ENCODE measurements around the gene SIL1. TPM values are rescaled to one million over a fixed set of nuclear protein-coding genes. Genes with fewer than 3 reads are reported as not detected.

The SIL1 gene
- total and polyA plus RNA-seq, 2 of the 8 experiments (the other 6 are each of a cell fraction or from before 2014, with no cell fraction given), result 8.3 to 12.8 TPM

- H2BK15ac ChIP-seq (ENCODE audit: low read length), result no peak overlapping the region
- no peak overlapping the region for H2BK20ac ChIP-seq (ENCODE audit: low read length)
- WGBS, 2 experiments (ENCODE audit: extremely low coverage in 1 of 2, insufficient coverage in 1 of 2, insufficient read length in 1 of 2, insufficient replicate concordance in 2 of 2, low coverage in 1 of 2, low lambda C conversion rate in 2 of 2, missing lambda C conversion rate in 1 of 2), result 70% methylated on average over 1 of the region's 1 CpG; no CpG with 5 or more reads in 1 of the 2 experiments
- no peak overlapping the region for H4K91ac ChIP-seq (replicated peaks; ENCODE audit: insufficient read length, low read length)
- H3K27ac ChIP-seq (ENCODE audit: low read depth, low read length), result no peak overlapping the region
- H3K4me2 ChIP-seq (ENCODE audit: insufficient read depth in 1 of 2, low read depth in 2 of 2, low read length in 2 of 2), result no peak overlapping the region
- H4K8ac ChIP-seq (ENCODE audit: extremely low read depth, insufficient read depth, low read length), result no peak overlapping the region
- no peak overlapping the region for H3K23ac ChIP-seq (ENCODE audit: insufficient read length)
- H2BK120ac ChIP-seq (replicated peaks; ENCODE audit: low read depth, low read length), result no peak overlapping the region
- no peak overlapping the region for H2BK5ac ChIP-seq (ENCODE audit: low read depth, low read length)
- CTCF ChIA-PET (ENCODE audit: partially characterized antibody), result interaction anchor here (0.6 to 4.8 kb wide), 3 partner anchors 14 to 60 kb away, joined by 4 to 39 read pairs (median 4); no protein-coding TSS in a partner anchor
- no peak for FAIRE-seq
- no peaks in the 10 kb centered on the region for H3K79me1 ChIP-seq (ENCODE audit: low read depth, low read length)
- H2BK12ac ChIP-seq (ENCODE audit: low read depth, low read length), result no peak overlapping the region
- TF ChIP-seq, protein P1, sequence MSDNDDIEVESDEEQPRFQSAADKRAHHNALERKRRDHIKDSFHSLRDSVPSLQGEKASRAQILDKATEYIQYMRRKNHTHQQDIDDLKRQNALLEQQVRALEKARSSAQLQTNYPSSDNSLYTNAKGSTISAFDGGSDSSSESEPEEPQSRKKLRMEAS (IDR thresholded peaks at IDR 0.05), result no peak
- no peak for TF ChIP-seq FOSL1 (IDR thresholded peaks at IDR 0.05; ENCODE audit: insufficient read depth, low read depth, low read length)
- no peak overlapping the region for H2AK5ac ChIP-seq (ENCODE audit: low read depth, low read length)
- no peak overlapping the region for H4K5ac ChIP-seq (ENCODE audit: insufficient read length, low read depth, low read length)
- POLR2A ChIA-PET (ENCODE audit: partially characterized antibody), result interaction anchor here (0.6 to 0.8 kb wide), 2 partner anchors 8 to 459 kb away, joined by 3 read pairs; no protein-coding TSS in a partner anchor
- no peak overlapping the region for H3K56ac ChIP-seq (replicated peaks; ENCODE audit: insufficient read length, low read depth, low read length)
- no peaks in the 10 kb centered on the region for H3K23me2 ChIP-seq (ENCODE audit: low read depth, low read length)
- H3K27me3 ChIP-seq (replicated peaks in 1 of 4; ENCODE audit: control insufficient read depth in 3 of 4, extremely low read depth in 1 of 4, insufficient read depth in 3 of 4, low read length in 3 of 4), result no peaks in the 10 kb centered on the region
- H3K9ac ChIP-seq (replicated peaks in 1 of 4; ENCODE audit: extremely low read depth in 1 of 4, low read depth in 3 of 4, low read length in 3 of 4), result no peak overlapping the region
- no peaks in the 10 kb centered on the region for H3K9me3 ChIP-seq (ENCODE audit: insufficient read depth in 2 of 2, low read depth in 1 of 2, low read length in 1 of 2)
- no peak for DNase-seq (ENCODE audit: low read depth in 1 of 2, low spot score in 2 of 2)
- no peak overlapping the region for H3K18ac ChIP-seq (ENCODE audit: extremely low read depth, low read length)
- H3K4ac ChIP-seq (replicated peaks; ENCODE audit: insufficient read length, low read depth, low read length), result no peak overlapping the region
- peaks cover 0 to 15% (median 10%) of the 10 kb centered on the region in 4 experiments for H3K4me1 ChIP-seq (replicated peaks in 1 of 4; ENCODE audit: control insufficient read depth in 3 of 4, insufficient read depth in 4 of 4, low read length in 3 of 4)
- H3K36me3 ChIP-seq (ENCODE audit: control insufficient read depth in 2 of 4, insufficient read depth in 4 of 4, low read length in 3 of 4), result no peaks in the 10 kb centered on the region
- no peaks in the 10 kb centered on the region for H3K79me2 ChIP-seq (ENCODE audit: control insufficient read depth in 1 of 2, insufficient read depth in 2 of 2, low read length in 2 of 2)
- no peak overlapping the region for H2AFZ ChIP-seq (ENCODE audit: low read length)
- H4K20me1 ChIP-seq (replicated peaks in 1 of 2; ENCODE audit: control insufficient read depth in 1 of 2, insufficient read depth in 2 of 2, low read length in 2 of 2), result no peaks in the 10 kb centered on the region
- no peak overlapping the region for H3K4me3 ChIP-seq (ENCODE audit: extremely low read depth in 1 of 4, insufficient read depth in 2 of 4, low read depth in 3 of 4, low read length in 4 of 4)
- H3K14ac ChIP-seq (ENCODE audit: insufficient read length), result no peak overlapping the region
Observed at GRCh38 chr5:138961221-138961620, 236.9 kb downstream of the SIL1 start.
